ENCODE data around the gene SLC25A39.
A peak's percentile ranks its signal among the peaks of the same experiment; 100 is the strongest.

DNA sequence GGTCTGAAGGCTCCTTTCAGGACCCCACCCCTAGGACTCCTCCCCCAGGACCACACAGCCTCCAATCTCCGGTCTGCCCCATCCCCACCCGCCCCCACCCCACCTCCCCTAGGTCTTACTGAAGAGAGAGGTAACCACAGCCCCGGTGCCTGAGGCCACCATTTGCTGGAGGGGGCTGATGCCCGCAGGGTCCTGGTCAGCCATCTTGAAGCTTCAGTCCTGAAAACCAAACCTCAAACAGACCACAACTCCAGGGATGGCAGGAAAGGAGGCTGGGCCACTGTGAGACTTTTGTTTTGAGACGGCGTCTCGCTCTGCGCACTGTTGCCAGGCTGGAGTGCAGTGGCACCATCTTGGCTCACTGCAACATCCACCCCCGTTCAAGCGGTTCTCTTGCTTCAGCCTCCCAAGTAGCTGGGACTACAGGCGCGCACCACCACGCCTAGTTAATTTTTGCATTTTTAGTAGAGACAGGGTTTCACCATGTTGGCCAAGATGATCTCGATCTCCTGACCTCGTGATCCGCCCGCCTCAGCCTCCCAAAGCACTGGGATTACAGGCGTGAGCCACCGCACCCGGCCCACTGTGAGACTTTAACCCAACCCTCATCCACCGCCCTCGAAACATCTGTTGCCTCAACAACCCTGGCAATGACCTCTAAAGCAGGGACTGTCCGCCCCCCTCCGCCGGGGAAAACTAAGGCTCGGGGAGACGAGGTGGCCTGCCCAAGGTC is 1.1 kb downstream of the SLC25A39 start:
- TF ChIP-seq EHMT2 (IDR thresholded peaks at IDR 0.05; ENCODE audit: borderline replicate concordance, low read depth, low read length) (no peak), ZSCAN29 (CRISPR knock-in tag; conservative IDR thresholded peaks at IDR 0.05) (no peak)
- TF ChIP-seq, protein P1, sequence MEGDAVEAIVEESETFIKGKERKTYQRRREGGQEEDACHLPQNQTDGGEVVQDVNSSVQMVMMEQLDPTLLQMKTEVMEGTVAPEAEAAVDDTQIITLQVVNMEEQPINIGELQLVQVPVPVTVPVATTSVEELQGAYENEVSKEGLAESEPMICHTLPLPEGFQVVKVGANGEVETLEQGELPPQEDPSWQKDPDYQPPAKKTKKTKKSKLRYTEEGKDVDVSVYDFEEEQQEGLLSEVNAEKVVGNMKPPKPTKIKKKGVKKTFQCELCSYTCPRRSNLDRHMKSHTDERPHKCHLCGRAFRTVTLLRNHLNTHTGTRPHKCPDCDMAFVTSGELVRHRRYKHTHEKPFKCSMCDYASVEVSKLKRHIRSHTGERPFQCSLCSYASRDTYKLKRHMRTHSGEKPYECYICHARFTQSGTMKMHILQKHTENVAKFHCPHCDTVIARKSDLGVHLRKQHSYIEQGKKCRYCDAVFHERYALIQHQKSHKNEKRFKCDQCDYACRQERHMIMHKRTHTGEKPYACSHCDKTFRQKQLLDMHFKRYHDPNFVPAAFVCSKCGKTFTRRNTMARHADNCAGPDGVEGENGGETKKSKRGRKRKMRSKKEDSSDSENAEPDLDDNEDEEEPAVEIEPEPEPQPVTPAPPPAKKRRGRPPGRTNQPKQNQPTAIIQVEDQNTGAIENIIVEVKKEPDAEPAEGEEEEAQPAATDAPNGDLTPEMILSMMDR (CRISPR knock-in tag; IDR thresholded peaks at IDR 0.05), result 0 out of 2 replicates have a peak, but pooled peaks have one; percentile 5
